Measurements from ENCODE around the gene RNU1-3.
"Not testable (repeated sequence)": the region's sequence is repeated elsewhere in the genome, so short reads cannot be mapped to it uniquely, and the experiment has no call there.

The RNU1-3 gene

GRCh38 chr1:16694308-16694702 is 27.6 kb upstream of the RNU1-3 start:
- not testable (repeated sequence) for DNase-seq

- not testable (repeated sequence) for DNase-seq
Observed at GRCh38 chr1:16693449-16694307, 26.9 kb upstream of the RNU1-3 start.

- not testable (repeated sequence) for DNase-seq
Observed at GRCh38 chr1:16692717-16693448, 26.1 kb upstream of the RNU1-3 start.

- not testable (repeated sequence) for DNase-seq
Observed at GRCh38 chr1:16692283-16692682, 25.5 kb upstream of the RNU1-3 start.

- DNase-seq: not testable (repeated sequence)
Observed at GRCh38 chr1:16690971-16691682, 24.4 kb upstream of the RNU1-3 start.

GRCh38 chr1:16687132-16687800 is 20.5 kb upstream of the RNU1-3 start:
- DNase-seq: not testable (repeated sequence)

GRCh38 chr1:16685445-16686371 is 19.0 kb upstream of the RNU1-3 start:
- DNase-seq: not testable (repeated sequence)

- not testable (repeated sequence) for DNase-seq
Observed at GRCh38 chr1:16684738-16685337, 18.1 kb upstream of the RNU1-3 start.

- not testable (repeated sequence) for DNase-seq
Observed at GRCh38 chr1:16684152-16684551, 17.4 kb upstream of the RNU1-3 start.

GRCh38 chr1:16682803-16683202 is 16.1 kb upstream of the RNU1-3 start:
- DNase-seq: not testable (repeated sequence)

- not testable (repeated sequence) for DNase-seq
Observed at GRCh38 chr1:16680366-16680765, 13.6 kb upstream of the RNU1-3 start.

GRCh38 chr1:16677552-16678431 is 11.0 kb upstream of the RNU1-3 start:
- peak in 10 of 56 donors; percentile 2 to 35 (median 5) for DNase-seq

- DNase-seq: not testable (repeated sequence)
Observed at GRCh38 chr1:16676661-16677523, 10.1 kb upstream of the RNU1-3 start.

- not testable (repeated sequence) for DNase-seq
Observed at GRCh38 chr1:16675118-16675510, 8.4 kb upstream of the RNU1-3 start.

- DNase-seq: not testable (repeated sequence)
Observed at GRCh38 chr1:16673976-16674375, 7.2 kb upstream of the RNU1-3 start.

- DNase-seq: not testable (repeated sequence)
Observed at GRCh38 chr1:16665836-16666235, 912 bp downstream of the RNU1-3 start.

- not testable (repeated sequence) for DNase-seq
Observed at GRCh38 chr1:16658234-16658633, 8.5 kb downstream of the RNU1-3 start.
